Left renal pelvis (tissue), 4 donors: ENCODE results near the gene SH3D19. TPM values are rescaled to one million over a fixed set of nuclear protein-coding genes. Genes with fewer than 3 reads are reported as not detected.

Source experiments
- DNase-seq, 4 donors: peaks; one replicate each; pipeline ENCODE4 v3.0.0-alpha.2; 2013; ENCODE audit warnings: low read depth in 4 of 4, low spot score in 3 of 4
- polyA plus RNA-seq, 4 donors: library from polyadenylated mRNA; unstranded; fragments of 120-200 nt; gene quantifications; one replicate each; pipeline ENCODE4 v1.2.1, GENCODE V29; 2013; ENCODE audit not compliant: insufficient read length in 4 of 4

SH3D19 gene
- polyA plus RNA-seq, 4 donors = 26.6 to 34.9 (median 31.9) TPM

DNA sequence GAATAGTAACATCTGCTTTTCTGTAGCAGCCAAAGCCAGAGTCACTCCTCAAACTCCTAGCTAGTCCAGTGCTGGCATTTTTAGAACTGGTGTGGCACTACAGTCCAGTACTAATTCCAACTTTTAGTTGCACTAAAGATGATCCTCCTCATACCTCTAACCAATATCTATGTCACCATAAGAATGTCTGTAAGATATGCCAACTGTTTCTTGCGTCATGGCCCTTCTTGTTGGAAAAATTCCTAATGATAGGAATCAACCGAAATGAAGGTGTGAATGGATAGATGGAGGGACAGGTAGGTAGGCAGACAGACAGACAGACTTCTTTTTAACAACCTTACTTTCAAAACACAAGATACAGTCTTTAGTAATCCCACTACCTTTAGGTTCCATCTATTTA, 123.0 kb downstream of the SH3D19 start:
- DNase-seq = no peak

DNA sequence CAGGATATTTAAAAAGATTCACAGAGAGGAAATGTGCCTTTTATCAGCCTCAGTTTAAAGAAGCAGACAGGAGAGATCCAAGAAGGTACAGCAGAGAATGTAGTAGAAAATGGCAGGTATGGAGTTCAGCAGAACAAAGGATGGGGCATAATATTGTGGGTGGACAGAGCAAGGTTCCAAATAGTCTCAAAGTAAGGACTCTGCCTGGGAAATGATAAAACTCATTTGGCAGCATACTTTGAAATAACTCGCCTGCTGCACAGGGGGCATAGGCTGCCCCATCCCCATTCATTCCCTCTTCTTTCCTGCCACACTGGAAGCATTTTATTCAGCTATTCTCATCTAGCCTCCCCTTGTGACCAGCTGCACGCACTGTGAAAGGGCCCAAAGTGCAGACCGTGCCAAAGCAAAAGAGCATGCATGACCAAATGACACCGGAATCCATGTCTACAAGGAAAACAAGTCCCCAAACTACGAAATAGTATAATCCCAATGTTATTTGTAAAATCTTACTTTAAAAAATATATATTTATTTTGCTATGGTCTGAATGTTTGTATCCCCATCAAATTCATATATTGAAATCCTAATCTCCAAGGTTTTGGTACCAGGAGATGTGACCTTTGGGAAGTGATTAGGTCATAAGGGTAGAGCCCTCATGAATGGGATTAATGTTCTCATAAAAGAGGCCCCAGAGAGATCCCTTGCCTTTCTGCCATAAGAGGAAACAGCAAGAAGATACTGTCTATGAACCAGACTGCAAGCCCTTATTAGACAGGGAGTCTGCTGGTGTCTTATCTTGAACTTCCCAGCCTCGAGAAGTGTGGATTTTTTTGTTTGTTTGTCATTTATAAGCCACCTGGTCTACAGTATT, 125.8 kb downstream of the SH3D19 start:
- no peak for DNase-seq

DNA sequence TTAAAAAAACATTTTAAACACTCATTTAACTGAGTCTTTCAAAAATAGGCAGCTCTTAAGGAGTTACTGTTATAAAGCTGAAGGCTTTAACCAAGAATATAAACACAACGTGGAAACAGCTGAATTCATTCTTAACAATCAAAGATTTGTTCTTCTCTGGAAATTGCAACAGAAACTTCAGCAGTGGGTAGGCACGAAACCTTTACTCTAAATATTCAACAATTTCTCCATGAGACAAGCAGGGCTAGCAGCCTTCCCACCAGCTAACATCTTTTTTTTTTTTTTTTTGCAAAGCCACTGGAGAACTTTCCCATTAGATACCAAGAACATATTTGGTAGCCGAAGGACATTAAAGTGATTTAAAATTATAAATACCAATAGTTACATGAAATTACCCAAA, 126.7 kb downstream of the SH3D19 start:
- no peak for DNase-seq

DNA sequence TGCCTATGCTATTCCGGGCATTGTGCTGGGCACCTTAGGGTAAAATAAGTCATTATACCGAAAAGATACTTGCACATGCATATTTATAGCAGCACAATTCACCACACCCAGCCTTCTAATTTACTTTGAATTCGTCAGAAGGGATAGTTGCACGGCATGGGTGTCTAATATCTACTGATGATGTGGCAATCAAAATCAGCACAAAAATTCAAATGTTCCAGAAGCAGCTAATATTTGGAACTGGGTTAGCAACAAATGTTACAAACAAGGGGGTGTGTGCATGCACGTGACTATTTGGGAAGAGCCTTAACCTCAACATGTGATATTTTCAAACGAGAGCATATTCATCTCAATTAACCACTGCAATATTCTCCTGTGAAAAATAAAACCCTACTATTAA, 128.2 kb downstream of the SH3D19 start:
- DNase-seq = no peak

DNA sequence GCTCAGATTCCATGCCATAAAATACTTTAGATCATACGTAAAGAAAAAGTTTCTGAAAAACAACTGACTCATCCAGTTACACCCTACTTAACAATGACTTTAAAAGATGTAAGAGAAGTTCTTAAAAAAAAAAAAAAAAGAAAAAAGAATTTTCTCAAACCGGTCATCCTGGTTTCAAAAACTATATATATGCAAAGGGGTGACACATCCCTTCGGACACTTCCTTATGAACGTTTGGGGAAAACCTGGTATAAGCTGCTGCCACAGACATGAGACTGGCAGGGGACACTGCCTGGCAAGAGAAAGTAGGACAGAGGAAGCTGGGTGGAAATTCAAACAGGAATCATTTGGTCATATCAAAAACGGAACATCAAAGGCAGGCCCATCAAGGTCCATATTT, 129.6 kb downstream of the SH3D19 start:
- DNase-seq = no peak

DNA sequence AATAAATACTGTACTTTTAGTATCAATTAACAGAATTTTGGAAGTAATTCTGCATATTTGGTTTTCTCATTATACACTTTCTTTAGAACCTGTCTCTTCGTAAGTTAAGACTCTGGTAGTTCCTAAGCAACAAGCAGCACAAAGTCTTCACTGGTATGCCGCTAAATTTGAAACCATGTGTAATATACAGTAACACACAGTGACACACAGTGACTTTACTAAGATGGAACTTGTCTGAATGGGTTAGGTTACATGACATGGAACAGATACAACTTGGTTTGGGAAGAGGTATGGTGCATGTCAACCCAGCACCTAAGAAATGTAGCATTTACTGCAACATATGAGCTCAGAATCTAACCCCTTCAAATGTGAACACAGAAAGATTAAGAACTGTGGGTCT, 132.0 kb downstream of the SH3D19 start:
- DNase-seq = no peak

DNA sequence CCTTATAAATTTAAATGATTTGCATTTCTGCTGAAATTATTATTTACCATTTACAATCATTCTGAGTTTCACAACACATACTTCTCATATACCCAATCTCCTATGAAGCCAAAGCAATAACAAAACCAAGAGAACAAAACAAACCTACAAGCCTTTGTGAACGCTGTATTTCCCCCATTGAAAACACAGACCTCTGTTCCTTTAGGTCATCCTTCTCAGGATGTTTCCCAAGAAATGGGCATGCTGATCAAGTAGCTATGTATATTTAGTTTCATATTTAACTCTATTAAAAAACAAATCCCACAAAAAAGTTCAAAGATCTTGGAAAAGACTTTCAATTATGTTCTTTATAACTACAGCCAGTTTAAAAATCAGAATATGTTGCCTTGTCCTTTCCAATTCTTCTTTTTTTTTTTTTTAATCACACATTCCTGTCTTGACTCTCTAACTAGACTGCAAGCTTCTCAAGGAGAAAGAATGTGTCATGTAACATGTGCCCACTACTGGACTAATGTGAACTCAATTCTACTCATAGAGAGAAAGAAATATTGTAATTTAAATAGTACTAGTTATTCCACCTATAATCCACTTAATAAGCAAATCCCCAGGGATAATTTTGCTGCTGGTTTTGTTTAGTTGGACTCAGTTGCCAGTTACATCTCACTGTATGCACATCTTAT, 132.7 kb downstream of the SH3D19 start:
- no peak for DNase-seq

DNA sequence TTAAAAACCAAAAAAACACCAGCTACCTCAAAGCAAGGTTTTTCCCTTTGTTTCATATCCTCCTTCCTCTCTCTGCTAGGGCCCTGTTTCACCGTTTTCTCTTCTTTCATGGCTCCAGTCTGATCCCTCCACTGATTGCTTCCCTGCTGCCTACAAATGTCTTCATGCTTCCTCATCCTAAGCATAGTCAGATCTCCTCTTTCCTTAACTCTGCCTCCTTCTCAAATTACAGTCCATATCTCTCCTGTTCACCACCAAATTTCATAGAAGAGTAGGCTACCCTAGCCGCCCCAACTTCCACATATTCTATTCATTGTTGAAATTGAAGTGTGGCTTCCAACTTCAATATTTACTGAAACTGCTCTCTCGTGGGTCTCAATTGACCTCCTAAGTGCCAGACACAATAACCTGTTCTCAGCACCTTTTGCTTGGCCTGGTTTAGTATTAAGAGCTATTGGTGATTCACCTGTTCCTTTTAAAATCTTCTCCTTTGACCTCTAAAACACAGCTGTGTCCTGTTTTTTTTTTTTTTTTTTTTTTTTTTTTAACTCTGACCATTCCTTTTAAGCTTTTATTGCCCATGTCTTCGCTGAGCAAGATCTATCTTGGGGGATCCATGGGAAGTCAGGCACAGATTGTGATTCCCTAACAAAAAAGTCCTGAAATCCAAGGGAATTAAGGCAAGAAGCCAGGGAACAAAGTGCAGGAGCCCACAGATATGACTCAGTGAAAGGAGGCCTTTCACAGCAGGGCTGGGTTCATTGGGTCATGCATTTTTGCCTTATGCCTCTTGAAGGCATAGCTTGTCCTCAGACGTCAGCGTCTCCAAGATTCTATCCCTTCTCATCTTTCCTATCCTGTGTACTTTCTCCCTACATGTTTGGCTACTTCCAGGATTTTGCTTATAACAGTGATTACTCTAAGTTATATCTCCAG, 140.6 kb downstream of the SH3D19 start:
- DNase-seq = no peak

DNA sequence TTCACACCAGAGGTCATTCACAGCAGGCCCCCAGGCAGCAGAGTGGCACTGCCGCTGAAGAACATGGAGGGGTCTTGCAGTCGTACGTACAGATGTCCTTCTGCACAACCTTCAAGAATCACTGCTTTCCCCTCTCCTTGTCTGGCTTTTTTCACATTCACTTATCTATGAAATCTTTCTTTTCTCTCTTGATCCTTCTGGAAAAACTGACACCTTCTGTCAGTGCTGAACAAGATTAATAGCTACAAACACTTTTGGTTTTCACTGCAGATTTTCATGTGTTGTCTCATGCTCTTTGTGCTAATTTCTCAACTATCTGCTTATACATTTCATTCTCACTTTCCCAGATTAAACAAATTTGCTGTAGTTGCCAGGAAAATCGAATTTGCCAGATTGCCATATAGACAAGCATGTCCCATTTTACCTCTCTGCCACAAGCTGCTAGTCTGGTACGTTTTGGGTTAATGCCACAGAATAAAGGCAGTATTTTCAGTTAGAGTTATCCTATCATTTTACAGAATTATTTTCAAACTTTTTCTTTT, 142.9 kb downstream of the SH3D19 start:
- DNase-seq = no peak

DNA sequence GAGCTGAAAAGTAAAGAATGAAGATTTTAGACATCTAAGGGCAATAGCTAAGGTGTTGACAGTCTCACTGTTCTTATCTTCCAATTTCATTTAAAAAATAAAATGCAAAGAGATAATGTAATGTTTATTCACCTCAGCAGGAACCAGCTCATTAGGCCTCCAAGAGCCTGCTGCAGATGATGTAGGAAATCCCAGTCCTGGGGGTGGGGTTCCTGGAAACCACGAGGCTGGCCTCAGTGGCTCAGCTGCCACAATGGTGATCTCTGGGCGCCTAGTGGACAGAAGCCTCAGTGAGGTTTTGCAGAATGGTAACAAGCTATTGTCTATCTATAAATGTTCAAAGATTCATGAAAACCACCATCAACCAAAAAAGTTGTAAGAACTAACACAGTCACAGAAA, 148.7 kb downstream of the SH3D19 start:
- no peak for DNase-seq

DNA sequence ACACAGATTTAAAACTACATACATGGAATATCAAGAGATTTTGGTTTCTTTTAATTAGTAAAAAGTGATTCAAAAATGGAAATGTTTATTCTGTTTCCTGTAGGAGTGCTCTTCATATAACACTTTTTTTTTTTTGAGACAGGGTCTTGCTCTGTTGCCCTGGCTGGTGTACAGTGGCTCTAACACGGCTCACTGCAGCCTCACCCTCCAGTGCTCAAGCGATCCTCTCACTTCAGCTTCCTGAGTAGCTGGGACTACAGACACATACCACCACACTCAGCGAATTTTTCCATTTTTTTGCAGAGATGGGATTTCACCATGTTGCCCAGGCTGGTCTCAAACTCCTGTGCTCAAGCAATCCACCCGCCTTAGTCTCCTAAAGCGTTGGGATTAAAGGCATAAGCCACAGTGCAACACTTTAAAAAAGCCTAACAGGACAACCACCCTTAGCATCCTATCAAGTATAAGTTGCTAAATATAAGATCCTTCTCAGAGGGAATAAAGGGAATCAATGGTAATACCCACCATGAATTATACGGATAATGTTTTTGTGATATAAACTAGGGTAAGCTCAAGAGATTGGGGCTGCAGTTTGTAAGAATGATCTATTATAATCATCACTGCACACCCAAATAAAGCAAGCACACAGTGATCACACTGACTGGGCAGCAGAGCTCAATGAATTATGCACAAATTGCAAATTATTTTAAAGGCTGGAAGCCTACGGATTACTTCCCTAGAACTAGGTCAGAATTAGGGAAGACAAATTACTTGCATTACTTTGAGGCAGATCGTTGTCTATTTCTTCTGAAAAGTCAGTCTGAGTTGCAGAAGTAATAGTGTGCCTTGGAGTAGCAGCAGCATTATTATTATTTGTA, 149.4 kb downstream of the SH3D19 start:
- no peak for DNase-seq

DNA sequence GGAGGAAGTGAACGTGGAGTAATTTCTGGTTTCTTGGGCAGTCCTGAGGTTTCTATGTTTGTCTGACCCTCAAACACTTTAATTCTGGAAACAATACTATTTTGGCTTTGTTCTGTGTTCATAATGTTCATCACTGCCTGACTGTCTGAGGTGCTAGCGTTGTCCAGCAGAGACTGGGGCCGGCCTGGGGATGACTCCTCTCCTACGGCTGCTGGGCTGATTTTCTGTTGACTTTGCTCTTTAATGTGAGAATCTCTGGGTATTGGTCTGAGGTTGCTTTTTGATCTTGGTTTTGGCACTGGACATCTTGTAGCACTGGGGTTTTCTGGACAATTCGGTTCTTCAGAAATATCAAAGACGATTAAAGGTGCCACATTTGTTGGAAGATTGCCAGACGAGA, 150.2 kb downstream of the SH3D19 start:
- no peak for DNase-seq

DNA sequence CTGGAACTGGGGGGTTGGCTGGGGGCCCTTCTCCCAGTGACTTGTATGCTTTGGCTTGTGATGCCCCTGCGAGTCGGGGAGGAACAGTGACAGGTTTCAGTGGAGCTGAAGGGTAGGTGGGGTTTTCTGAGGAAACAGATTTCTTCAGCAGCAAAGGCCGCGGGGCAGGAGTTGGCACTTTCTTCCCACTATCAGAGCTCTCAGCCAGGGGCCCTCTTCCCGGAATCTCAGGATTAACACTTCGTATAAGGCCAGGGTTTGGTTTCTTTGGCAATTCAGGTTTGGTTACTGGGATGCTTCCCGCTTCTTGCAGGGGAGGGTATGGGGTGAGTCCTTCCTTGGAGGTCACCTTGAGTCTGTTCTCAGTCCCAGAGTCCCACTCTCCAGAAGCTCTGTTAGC, 150.6 kb downstream of the SH3D19 start:
- no peak for DNase-seq

DNA sequence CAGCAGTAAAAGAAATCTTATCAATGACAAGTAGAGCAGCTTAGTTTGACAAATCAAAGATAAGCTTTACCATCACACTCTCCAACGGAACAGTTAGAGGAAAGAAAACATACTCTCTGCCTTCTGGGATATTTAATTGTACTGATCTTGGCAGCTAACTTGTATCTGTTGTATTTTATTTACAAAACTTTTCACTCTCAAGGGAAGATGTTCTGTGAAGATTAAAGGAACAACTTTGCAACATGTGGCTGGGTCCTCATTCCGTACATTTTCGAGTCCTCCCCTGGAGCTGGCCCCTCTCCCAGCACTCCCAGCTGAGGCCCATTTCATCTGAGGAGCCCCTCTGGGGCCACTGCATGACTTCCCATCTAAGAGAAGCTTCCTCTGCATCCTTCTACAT, 151.5 kb downstream of the SH3D19 start:
- no peak for DNase-seq

DNA sequence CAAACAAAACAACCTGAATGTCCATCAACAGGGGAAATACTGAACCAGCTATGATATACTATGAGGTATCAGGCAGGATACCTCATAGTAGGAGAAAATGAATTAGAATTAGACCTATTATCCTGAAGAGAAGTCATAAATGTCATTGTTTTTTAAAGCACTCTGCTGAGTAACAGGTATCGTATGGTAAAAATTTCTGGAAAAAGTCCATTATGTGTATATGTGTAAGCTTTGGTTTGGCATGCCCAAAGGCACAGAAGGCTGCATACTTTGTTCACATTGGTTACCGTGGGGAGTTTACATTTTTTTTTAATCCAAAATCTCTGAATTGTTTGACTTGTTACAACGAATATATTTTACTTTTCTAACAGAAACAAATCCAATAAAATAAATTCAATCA, 155.5 kb downstream of the SH3D19 start:
- no peak for DNase-seq

DNA sequence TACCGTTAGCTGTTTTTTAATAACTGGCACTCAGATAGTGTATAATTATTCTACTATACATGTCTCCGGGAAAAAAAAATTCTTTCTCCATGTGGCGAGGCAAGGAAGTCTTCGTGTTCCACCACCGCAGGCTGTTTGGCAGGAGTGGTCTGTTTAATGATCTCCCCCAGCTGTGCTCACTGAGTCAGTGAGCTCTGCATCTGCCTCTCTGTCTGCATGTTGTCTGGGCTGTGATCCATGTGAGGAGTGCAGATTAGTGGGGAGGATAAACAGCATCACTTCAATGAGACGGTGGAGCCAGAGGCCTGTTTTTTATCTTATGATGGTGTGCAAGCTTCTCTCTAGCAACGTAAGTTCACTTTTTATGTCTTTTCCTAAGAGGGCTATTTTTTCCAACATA, 156.2 kb downstream of the SH3D19 start:
- DNase-seq = peak in 3 of 4 donors; percentile 14 to 35 (median 22)

DNA sequence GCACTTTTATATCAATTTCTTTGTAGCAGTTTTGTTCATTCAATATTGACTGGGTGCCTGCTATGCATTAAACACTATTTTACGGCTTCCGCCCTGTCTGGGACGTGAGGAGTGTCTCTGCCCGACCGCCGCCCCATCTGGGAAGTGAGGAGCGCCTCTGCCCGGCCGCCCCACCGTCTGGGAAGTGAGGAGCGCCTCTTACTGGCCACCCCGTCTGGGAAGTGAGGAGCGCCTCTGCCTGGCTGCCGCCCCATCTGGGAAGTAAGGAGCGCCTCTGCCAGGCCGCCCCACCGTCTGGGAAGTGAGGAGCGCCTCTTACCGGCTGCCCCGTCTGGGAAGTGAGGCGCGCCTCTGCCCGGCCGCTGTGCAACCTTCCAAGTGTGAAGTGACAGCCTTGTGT, 157.8 kb downstream of the SH3D19 start:
- no peak for DNase-seq

DNA sequence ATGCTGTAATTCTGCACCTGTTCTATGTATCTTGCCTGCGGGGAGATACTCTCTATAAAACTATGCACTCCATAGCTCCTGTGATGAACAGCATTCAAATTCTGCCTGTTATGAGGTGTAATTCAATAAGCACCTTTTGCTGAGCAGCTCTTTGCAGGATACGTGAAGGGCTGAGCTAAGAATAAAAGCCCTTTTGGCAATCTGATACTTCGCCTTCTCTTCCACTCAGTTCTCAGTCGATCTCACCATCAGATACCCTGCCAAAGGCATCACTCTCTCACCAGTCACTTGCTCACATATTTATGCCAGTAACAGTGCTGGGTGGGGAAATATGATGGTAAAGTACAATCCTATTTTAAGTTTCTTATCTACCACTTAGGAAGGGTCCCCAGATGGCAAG, 158.8 kb downstream of the SH3D19 start:
- no peak for DNase-seq

DNA sequence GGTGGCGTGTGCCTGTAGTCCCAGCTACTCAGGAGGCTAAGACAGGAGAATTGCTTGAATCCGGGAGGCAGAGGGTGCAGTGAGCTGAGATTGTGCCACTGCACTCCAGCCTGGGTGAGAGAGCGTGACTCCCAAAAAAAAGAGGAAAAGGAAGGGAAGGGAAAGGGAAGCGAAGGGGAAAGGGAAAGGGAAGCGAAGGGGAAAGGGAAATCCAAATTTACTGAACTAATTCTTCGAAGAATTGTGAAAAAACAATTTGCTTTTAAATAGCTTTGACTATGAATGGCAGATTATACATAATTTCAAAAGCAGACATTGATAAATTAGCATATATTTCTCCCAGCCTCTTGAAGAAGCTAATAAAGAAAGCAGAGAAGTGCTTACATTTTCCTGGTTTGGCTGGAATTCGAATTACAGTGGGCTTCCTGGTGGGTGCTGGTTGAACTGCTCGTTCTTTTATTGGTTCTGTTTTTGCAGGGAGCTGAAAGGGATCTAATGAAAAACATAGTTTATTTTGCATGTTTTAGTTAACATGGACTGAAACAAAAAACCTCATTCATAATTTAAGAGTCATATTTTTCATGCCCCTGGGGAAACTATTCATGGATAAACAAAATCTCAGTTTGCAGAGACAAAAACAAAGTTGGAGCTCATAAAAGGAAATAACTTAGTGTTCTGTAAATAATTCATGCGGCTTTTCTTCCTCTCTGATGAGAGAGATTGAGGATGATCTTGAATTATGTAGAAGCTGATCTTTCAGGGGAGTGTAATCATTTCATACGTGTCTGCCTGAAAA, 160.0 kb downstream of the SH3D19 start:
- no peak for DNase-seq
